Esophagus squamous epithelium (tissue), 4 donors: ENCODE data around the gene GLDN.

Experiments used
- POLR2A ChIP-seq, 4 donors: fragments of 450-650 bp; IDR thresholded peaks; one replicate each; pipeline ENCODE4 v1.6.1; 2017; ENCODE audit warnings: antibody characterized with exemption in 4 of 4, mild to moderate bottlenecking in 4 of 4, moderate library complexity in 3 of 4
- TF ChIP-seq, protein P1 (sequence below), 6 experiments: fragments of 450-650 bp in 4 of 6; fragments of 200-600 bp in 2 of 6; sonication (generic) in 2 of 6; IDR thresholded peaks; one replicate each; pipeline ENCODE4 v1.5.1; 2016 to 2019; ENCODE audit warnings: antibody characterized with exemption in 6 of 6, mild to moderate bottlenecking in 4 of 6, moderate library complexity in 4 of 6

DNA sequence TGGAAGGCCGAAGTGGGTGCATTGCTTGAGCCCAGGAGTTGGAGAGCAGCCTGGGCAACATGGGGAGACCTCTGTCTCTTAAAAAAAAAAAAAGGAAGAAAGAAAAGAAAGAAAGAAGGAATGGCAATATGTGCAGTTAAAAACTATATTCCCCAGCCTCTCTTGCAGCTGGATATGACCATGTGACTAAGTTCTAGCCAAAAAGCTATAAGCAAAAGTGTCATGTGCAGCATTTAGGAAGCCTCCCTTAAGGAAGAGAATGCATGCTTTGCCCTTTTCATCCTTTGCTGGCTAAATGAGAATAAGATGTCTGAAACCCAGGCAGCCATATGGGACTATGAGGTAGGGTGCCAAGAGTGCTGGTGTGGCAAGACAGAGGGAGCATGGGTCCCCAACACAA, 24.8 kb upstream of the GLDN start:
- no peak for TF ChIP-seq POLR2A (IDR thresholded peaks at IDR 0.05)
- TF ChIP-seq, protein P1, sequence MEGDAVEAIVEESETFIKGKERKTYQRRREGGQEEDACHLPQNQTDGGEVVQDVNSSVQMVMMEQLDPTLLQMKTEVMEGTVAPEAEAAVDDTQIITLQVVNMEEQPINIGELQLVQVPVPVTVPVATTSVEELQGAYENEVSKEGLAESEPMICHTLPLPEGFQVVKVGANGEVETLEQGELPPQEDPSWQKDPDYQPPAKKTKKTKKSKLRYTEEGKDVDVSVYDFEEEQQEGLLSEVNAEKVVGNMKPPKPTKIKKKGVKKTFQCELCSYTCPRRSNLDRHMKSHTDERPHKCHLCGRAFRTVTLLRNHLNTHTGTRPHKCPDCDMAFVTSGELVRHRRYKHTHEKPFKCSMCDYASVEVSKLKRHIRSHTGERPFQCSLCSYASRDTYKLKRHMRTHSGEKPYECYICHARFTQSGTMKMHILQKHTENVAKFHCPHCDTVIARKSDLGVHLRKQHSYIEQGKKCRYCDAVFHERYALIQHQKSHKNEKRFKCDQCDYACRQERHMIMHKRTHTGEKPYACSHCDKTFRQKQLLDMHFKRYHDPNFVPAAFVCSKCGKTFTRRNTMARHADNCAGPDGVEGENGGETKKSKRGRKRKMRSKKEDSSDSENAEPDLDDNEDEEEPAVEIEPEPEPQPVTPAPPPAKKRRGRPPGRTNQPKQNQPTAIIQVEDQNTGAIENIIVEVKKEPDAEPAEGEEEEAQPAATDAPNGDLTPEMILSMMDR (IDR thresholded peaks at IDR 0.05): no peak
